Motor neuron (in vitro differentiated cells): Measurements from ENCODE around the gene ADORA3. TPM values are rescaled to one million over a fixed set of nuclear protein-coding genes. Genes with fewer than 3 reads are reported as not detected.

Source experiments
- ATAC-seq, 8 experiments: fragments of 200-7000 bp; cut with Tn5 transposase; replicated peaks in 6 of 8; 2 replicates each; pipeline ENCODE4 v1.8.0; 2021; ENCODE audit warnings: mild to moderate bottlenecking in 8 of 8, moderate library complexity in 8 of 8
- H3K27ac ChIP-seq, 2 donors: fragments of 250-450 bp; sonication (Bioruptor Pico); 2 replicates each; pipeline ENCODE4 v1.9.0; 2021; ENCODE audit warnings: antibody characterized with exemption in 2 of 2, mild to moderate bottlenecking in 2 of 2, moderate library complexity in 1 of 2
- H3K4me1 ChIP-seq, 2 donors: fragments of 250-450 bp; sonication (Bioruptor Pico); replicated peaks in 1 of 2; 2 replicates each; pipeline ENCODE4 v1.6.1; 2021; ENCODE audit warnings: antibody characterized with exemption in 2 of 2, mild to moderate bottlenecking in 2 of 2, moderate library complexity in 1 of 2
- H3K4me3 ChIP-seq, 5 donors: fragments of 250-450 bp; sonication (Bioruptor Pico); 2 replicates each; pipeline ENCODE4 v1.9.0; 2021; ENCODE audit warnings: antibody characterized with exemption in 5 of 5, mild to moderate bottlenecking in 5 of 5, moderate library complexity in 4 of 5
- WGBS, 10 experiments: fragments of 450-650 bp; shearing (Covaris generic); methylation state at CpG; one replicate each; pipeline ENCODE4 v1.0.0; 2022; 5-methylcytosine and 5-hydroxymethylcytosine counted together
- in situ Hi-C, 9 experiments: fragments of 400-800 bp; cut with MboI; loops; one replicate each; pipeline ENCODE4 v1.15.0; 2021; ENCODE audit warnings: low sequenced_read_pairs in 9 of 9, low pct_unique_long_range_greater_than_20kb in 2 of 9; ENCODE audit not compliant: unreplicated experiment in 9 of 9
- total RNA-seq, 8 experiments: library from RNA; unstranded; fragments of 300-600 nt; gene quantifications; 2 replicates each; pipeline versions ENCODE4 v1.2.3 to v1.2.4, GENCODE V29; 2022

The ADORA3 gene
- total RNA-seq, 8 experiments from 2014 or later = 0.21 to 1.9 (median 0.29) TPM; not detected in 4

DNA sequence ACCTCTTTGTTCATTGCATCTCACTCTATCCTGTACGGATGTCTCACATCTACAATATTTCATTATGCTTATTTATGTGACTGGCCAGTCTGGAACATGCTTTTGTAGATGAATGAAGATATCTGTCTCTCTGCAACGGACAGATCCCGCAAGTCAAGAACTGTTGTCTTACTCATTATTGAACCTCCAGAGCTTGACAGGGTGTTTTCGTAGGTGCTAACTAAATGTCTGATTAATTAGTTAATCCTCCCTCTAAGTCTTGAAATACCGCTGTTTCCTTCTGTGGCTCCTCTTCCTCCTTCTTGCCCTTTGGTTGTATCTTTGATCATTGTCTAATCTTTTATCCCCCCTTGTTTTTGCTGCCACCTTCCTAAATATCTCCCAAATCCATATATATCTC, 32.8 kb downstream of the ADORA3 start:
- in situ Hi-C loops = no loop called here
- Histone ChIP-seq H3K4me3 (no peak overlapping the region), H3K27ac (no peak overlapping the region), H3K4me1 (no peaks in the 10 kb centered on the region)
- ATAC-seq = no peak
- 83 to 100% (median 96%) methylated on average over 2 to 5 of the region's 5 CpGs for WGBS, 10 experiments

DNA sequence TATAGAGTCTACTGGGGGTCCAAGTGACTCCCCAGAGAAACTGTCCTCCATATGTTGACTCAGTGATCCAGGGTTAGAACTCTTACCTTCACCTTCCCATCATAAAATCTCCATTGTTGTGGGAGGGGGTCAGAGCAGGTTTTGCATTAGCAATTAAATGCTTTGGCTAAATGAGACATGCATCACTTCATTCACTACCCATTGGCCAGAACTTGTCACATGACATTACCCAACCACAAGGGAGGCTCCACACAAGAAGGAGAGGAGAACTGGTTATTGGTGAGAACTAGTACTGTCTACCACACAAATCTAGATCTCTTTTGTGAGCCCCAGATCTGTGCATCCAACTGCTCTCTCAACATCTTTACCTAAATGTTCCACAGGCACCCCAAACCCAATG, 33.9 kb downstream of the ADORA3 start:
- no peak for ATAC-seq
- in situ Hi-C loops = no loop called here
- H3K27ac ChIP-seq = no peak overlapping the region

DNA sequence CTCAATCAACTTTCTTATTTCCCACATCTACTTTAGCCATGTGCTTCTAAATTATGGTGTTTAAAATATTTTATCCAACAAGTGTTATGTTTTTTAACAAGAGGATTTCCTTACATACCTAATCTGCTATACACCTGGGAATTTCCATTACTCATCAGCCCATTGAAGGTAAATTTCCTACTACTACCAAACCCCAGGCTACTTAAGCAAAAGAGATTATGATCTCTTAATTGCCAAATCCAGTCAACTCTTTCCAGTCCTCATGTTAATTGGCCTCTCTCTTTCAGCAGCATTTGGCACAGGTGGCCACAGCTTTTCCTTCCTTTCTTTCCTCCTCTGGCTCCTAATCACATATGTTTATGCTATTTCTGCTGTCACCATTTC, 34.7 kb downstream of the ADORA3 start:
- no peak for ATAC-seq
- Histone ChIP-seq H3K4me3 (no peak overlapping the region), H3K27ac (no peak overlapping the region), H3K4me1 (no peaks in the 10 kb centered on the region)
- in situ Hi-C loops = no loop called here

More for the DNA sequence above, 33.9 kb downstream of the ADORA3 start:
- no peaks in the 10 kb centered on the region for H3K4me1 ChIP-seq
- H3K4me3 ChIP-seq = no peak overlapping the region

DNA sequence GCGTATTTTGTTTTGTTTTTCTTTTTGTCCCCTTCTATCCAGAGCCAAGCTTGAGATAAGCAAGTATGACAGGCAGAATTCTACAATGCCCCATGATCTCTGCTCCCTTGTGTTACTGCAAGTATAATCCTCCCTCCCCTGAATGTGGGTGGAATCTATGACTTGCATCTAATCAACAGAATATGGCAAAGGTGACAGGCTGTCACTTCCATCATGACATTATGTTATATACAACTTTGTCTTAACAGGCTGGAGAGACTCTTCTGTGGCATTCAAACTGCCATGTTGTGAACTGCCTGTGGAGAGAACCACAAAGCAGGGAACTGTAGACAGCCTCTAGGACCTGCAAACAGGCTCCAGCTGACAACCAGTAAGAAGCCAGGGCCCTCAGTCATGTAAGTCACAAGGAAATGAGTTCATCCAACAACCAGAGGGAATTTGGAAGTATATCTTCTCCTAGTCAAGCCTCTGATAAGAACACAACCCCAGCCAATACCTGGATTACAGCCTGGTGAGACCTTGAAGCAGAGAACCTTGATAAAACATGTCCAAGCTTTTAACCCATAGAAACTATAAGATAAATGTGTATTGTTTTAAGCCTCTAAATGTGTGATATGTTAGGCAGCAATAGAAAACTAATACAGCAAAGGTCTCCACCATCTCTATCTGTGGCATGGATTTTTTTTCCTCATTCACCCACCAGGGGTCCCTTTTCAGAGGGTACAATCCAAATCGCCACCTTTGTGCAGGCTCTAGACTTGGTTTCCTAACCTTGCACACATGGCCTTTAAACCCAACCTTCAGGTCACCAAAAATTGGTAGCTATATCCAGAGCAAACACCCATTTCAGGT, 35.3 kb downstream of the ADORA3 start:
- ATAC-seq = no peak
- 80 to 100% (median 100%) methylated on average over 1 to 2 of the region's 2 CpGs; no CpG with 5 or more reads in 2 of the 10 experiments for WGBS, 10 experiments
- H3K4me3 ChIP-seq = no peak overlapping the region
- in situ Hi-C loops = no loop called here
- no peaks in the 10 kb centered on the region for H3K4me1 ChIP-seq
- H3K27ac ChIP-seq = no peak overlapping the region

DNA sequence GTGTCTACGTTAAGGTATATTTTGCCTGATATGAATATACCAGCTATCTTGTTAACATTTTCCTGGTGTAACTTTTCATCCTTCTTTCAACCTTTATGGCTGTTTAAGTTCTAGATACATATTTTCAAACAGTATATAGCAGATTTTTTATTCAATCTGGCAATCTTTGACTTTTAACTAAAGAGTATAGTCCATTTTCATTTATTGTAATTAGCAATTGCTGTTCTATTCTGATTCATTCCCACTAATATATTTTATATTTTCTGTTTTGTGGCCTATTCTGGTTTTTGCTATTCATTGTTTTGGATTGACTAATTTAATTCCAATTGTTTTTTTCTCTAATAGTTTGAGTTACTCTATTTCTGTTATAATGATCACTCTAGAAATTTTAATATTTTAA, 37.0 kb downstream of the ADORA3 start:
- Histone ChIP-seq H3K27ac (no peak overlapping the region), H3K4me1 (no peaks in the 10 kb centered on the region), H3K4me3 (no peak overlapping the region)
- in situ Hi-C loops = no loop called here
- 0 to 6% (median 0%) methylated on average over 1 of the region's 1 CpG; no CpG with 5 or more reads in 2 of the 10 experiments for WGBS, 10 experiments
- ATAC-seq = no peak

DNA sequence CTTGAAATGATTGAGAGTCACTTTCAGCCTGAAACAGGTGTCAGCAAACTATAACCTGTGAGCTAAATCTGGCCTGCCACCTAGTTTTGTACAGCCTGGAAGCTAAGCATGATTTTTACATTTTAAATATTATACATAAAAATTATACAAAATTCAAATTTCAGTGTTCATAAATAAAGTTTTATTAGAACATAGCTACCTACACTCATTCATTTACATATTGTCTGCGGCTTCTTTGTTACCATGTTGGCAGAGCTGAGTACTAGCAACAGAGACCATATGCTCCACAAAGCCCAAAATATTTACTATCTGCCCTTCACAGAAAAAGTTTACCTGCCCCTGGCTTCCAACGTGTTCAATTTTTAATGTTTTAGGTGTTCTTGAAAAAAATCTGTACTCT, 37.7 kb downstream of the ADORA3 start:
- in situ Hi-C loops = no loop called here
- ATAC-seq = no peak
- no peaks in the 10 kb centered on the region for H3K4me1 ChIP-seq
- no peak overlapping the region for H3K4me3 ChIP-seq
- WGBS, 10 experiments = 86 to 100% (median 94%) methylated on average over 1 to 2 of the region's 2 CpGs; no CpG with 5 or more reads in 3 of the 10 experiments
- H3K27ac ChIP-seq = no peak overlapping the region

DNA sequence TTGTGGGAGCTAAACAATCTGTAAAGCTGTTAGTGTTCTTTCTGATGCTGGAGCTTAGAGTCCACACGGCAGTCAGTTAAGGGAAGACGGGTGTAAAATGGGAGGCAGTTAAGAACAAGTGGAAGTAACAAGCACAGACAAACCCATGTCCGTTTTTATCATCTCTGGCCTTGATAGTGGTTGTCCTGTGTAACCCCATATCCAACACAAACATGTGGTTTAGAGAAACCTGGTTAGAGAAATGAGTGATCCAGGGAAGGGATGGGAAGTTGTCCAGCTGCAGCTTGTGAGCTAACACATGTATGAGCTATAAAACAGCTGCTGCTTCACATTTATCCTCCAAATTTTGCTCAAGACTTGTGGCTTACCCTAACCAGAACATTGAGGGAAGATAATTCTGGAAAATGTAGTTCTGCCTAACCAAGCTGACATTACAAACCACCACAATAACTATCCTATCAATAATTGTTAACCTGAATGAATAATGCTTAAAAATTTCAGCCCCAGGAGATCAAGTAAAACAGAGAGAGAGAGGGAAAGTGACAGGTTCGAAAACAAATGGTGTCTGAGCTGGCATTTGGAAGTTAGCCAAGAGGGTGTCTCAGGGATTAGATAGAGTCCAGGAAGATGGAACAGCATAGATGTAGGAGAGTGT, 40.3 kb downstream of the ADORA3 start:
- no peaks in the 10 kb centered on the region for H3K4me1 ChIP-seq
- peak in 1 of 8 experiments; percentile 51 for ATAC-seq
- H3K4me3 ChIP-seq = no peak overlapping the region
- in situ Hi-C loops = no loop called here
- no peak overlapping the region for H3K27ac ChIP-seq
- WGBS, 10 experiments = 40 to 100% (median 80%) methylated on average over 1 to 4 of the region's 4 CpGs; no CpG with 5 or more reads in 1 of the 10 experiments

DNA sequence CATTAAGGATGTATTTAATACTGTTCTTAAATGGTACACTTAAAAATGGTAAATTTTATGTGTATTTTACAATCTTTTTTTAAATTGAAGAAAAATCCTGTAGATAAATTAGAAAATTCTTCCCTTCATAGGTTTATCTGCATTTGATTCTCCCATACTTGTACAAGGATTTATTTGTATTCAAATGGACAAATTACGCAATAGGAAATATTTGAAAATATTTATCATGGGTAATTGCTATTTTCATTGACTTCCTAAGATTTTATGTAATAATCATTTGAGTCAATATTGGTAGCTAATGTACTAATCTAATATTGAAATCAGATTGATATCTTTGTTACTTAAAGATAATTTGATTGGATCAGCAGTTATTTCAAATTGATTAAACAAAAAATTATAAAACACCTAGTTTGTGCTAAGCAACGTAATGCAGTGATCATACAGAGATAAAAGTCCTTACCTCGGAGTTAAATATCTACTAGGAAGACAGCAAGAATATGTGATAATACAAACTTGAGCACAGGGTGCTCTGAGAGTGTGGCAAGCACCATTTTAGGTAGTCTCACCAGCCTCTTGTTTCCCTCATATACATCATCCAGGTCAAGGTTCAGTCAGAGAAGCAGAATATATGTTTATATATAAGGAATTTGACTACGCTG, 40.9 kb downstream of the ADORA3 start:
- in situ Hi-C loops = no loop called here
- H3K4me3 ChIP-seq = no peak overlapping the region

DNA sequence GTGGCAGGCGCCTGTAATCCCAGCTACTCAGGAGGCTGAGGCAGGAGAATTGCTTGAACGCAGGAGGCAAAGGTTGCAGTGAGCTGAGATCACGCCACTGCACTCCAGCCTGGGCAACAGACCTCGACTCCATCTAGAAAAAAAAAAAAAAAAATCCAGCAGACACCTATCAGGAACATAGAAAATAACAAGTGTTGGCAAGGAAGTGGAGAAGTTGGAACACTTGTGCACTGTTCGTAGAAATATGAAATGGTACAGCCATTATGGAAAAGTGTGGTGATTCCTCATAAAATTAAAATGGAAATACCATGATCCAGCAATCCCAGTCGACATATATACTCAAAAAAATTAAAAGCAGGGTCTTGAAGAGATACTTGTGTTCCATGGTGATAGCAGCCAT, 41.7 kb downstream of the ADORA3 start:
- ATAC-seq = no peak
- 98 to 100% (median 100%) methylated on average over 1 to 6 of the region's 6 CpGs; no CpG with 5 or more reads in 1 of the 10 experiments for WGBS, 10 experiments
- H3K4me1 ChIP-seq = no peaks in the 10 kb centered on the region
- in situ Hi-C loops = no loop called here
- no peak overlapping the region for H3K27ac ChIP-seq
- no peak overlapping the region for H3K4me3 ChIP-seq

More for the DNA sequence above, 40.9 kb downstream of the ADORA3 start:
- no peak for ATAC-seq
- WGBS, 10 experiments = 81 to 100% (median 97%) methylated on average over 1 to 4 of the region's 4 CpGs
- Histone ChIP-seq H3K4me1 (no peaks in the 10 kb centered on the region), H3K27ac (no peak overlapping the region)

DNA sequence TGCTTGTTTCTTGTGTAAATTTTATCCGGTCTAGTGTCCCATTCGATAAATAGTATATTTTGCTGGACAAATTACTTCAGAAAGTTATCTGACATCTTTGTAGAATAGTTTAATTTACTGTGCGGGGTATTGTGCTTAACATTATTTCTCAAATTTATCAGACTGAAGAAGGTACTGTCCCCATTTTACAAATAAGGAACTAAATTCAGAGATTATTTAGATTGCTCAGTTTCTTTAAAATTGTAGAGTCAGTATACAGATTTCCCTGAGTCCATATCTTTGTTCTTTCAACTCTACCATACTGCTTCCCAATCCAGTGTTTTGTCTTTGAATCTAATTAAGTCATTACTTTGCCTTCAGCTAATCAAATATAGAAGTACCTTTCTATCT, 47.8 kb downstream of the ADORA3 start:
- no peak overlapping the region for H3K4me3 ChIP-seq
- H3K4me1 ChIP-seq = peaks cover 0 to 2% of the 10 kb centered on the region in 2 donors
- no peak overlapping the region for H3K27ac ChIP-seq
- WGBS, 10 experiments = 83 to 100% (median 97%) methylated on average over 1 to 3 of the region's 3 CpGs
- in situ Hi-C loops = no loop called here
- no peak for ATAC-seq

DNA sequence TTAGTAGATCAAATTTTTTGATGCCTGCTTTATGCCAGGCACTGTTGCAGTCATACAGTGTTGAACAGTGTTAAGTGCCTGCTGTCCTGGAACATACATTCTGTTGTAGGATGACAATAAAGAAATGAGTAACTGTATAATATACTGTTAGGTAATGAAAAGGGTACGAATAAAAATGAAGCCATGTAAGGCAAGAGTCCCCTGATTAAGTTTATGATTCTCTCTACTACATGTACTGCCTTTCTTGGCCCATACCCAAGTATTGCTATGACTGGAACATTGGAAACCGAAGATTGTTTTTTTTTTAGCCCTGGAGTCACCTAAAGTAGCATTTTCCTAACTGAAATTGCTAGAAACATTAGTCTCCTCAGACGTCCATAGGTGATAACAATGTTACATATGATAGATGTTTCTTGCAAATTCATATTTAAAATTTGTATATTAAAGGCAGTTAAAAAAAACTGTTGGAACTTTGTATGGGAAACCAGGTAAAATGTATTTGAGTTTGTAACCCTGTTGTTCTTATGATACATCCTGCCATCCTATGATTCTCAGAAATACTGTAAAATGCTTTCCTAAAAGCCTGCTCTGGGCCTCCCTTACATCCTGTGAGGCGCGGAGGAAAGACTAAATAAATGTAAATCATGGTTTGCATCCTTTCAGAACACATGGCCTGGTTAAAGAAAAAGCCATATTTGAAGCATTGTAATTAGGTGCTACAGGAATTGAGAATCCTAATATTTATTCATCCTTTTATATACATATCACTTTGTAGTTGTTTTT, 48.4 kb downstream of the ADORA3 start:
- Histone ChIP-seq H3K4me3 (no peak overlapping the region), H3K4me1 (peaks cover 5 to 8% of the 10 kb centered on the region in 2 donors), H3K27ac (no peak overlapping the region)
- ATAC-seq = no peak
- WGBS, 10 experiments = 63 to 100% (median 83%) methylated on average over 3 to 5 of the region's 5 CpGs
- in situ Hi-C loops = no loop called here

DNA sequence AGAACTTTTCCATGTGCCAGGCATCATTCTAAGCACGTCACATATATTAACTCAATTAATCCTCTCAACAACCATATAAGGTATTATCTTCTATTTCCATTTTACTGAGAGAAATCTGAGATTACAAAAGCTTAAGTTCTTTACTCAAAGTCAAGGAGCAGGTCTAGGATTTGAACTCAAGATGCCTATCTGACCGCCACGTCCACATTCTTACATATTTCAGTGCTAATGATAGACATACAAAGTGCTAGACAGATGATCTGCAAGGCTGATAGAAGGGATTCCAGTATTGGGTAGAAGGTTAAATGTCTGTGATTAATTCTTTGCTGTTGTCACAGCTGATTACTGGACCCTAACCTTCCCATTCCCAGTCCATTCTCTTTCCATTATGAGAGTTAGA, 49.7 kb downstream of the ADORA3 start:
- Histone ChIP-seq H3K4me1 (peaks cover 5 to 9% of the 10 kb centered on the region in 2 donors), H3K27ac (no peak overlapping the region), H3K4me3 (no peak overlapping the region)
- in situ Hi-C loops = no loop called here
- ATAC-seq = no peak
- 86 to 100% (median 95%) methylated on average over 1 to 3 of the region's 3 CpGs for WGBS, 10 experiments

DNA sequence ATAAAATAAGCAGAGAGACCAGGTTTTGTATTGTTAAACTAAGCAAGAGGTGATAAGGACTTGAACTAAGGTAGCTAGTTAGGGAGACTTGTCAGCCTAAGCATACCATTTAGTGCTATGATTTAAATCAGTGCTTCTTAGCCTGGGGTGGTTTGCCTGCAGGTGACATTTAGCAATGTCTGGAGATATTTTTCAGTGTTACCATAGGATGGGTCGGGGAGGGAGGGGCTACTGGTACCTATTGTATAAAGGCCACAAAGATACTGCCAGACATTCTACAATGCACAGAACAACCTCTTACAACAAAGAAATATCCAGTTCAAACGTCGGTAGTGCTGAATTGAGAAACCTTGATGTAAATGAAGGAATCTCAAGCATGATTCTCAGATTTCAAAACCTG, 50.9 kb downstream of the ADORA3 start:
- H3K27ac ChIP-seq = no peak overlapping the region
- H3K4me3 ChIP-seq = no peak overlapping the region
- ATAC-seq = no peak
- in situ Hi-C loops = no loop called here
- WGBS, 10 experiments = 79 to 100% (median 88%) methylated on average over 2 to 3 of the region's 3 CpGs; no CpG with 5 or more reads in 3 of the 10 experiments
- H3K4me1 ChIP-seq = peaks cover 10 to 14% of the 10 kb centered on the region in 2 donors
